OCI-LY7 (cell line): ENCODE measurements around the gene TCHHL1.
A peak's percentile ranks its signal among the peaks of the same experiment; 100 is the strongest.

Source experiments
- EZH2phosphoT487 ChIP-seq: fragments of 200-600 bp; sonication (generic); IDR thresholded peaks from 2 replicates; pipeline ENCODE4 v1.6.1; 2018; ENCODE audit warnings: low read depth, borderline replicate concordance, mild to moderate bottlenecking, mixed run types, antibody characterized with exemption, low read length, moderate library complexity, mixed read lengths
- TF ChIP-seq, protein P1 (sequence below): fragments of 200-600 bp; sonication (generic); conservative IDR thresholded peaks from 2 replicates; pipeline ENCODE4 v1.5.1; 2014; ENCODE audit warnings: mild to moderate bottlenecking, antibody characterized with exemption, low read length, moderate library complexity, mixed read lengths

- TF ChIP-seq, protein P1, sequence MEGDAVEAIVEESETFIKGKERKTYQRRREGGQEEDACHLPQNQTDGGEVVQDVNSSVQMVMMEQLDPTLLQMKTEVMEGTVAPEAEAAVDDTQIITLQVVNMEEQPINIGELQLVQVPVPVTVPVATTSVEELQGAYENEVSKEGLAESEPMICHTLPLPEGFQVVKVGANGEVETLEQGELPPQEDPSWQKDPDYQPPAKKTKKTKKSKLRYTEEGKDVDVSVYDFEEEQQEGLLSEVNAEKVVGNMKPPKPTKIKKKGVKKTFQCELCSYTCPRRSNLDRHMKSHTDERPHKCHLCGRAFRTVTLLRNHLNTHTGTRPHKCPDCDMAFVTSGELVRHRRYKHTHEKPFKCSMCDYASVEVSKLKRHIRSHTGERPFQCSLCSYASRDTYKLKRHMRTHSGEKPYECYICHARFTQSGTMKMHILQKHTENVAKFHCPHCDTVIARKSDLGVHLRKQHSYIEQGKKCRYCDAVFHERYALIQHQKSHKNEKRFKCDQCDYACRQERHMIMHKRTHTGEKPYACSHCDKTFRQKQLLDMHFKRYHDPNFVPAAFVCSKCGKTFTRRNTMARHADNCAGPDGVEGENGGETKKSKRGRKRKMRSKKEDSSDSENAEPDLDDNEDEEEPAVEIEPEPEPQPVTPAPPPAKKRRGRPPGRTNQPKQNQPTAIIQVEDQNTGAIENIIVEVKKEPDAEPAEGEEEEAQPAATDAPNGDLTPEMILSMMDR = peak; percentile 95
- TF ChIP-seq EZH2phosphoT487 = no peak
These were observed 36.3 kb downstream of the TCHHL1 start for GRCh38 chr1:152052606-152053005.
